HepG2 (cell line): ENCODE measurements around the gene KLHL21. TPM values are rescaled to one million over a fixed set of nuclear protein-coding genes. Genes with fewer than 3 reads are reported as not detected.

Source experiments
- ARID4A ChIP-seq: sonication (generic); formaldehyde crosslinking; IDR thresholded peaks from 2 replicates; pipeline ENCODE4 v1.5.0; 2020; ENCODE audit warnings: mild to moderate bottlenecking, missing genetic modification reagents, borderline replicate concordance
- HOXA7 ChIP-seq: sonication (generic); formaldehyde crosslinking; IDR thresholded peaks from 2 replicates; pipeline ENCODE4 v1.8.1; 2022; ENCODE audit warnings: mild to moderate bottlenecking, missing genetic modification reagents, moderate library complexity
- IRF1 ChIP-seq: sonication (generic); formaldehyde crosslinking; IDR thresholded peaks from 2 replicates; pipeline ENCODE4 v1.4.0; 2020; ENCODE audit warnings: low read depth, mild to moderate bottlenecking, missing genetic modification reagents
- MXD4 ChIP-seq: IDR thresholded peaks from 2 replicates; pipeline ENCODE4 v1.6.1; 2016; ENCODE audit warnings: mild to moderate bottlenecking, missing biosample characterization, missing genetic modification reagents
- PAX8 ChIP-seq: sonication (generic); formaldehyde crosslinking; IDR thresholded peaks from 2 replicates; pipeline ENCODE4 v1.8.0; 2022; ENCODE audit warnings: mild to moderate bottlenecking, missing genetic modification reagents, borderline replicate concordance
- SMYD3 ChIP-seq: sonication (generic); formaldehyde crosslinking; IDR thresholded peaks from 2 replicates; pipeline ENCODE4 v1.8.1; 2023; ENCODE audit warnings: mild to moderate bottlenecking, missing genetic modification reagents
- SRF ChIP-seq: IDR thresholded peaks from 2 replicates; pipeline ENCODE4 v1.6.1; 2011; ENCODE audit warnings: mild to moderate bottlenecking, low read depth, low read length, moderate library complexity
- TBX3 ChIP-seq: fragments of 450-650 bp; IDR thresholded peaks from 2 replicates; pipeline ENCODE4 v1.6.1; 2017; ENCODE audit warnings: antibody characterized with exemption, mild to moderate bottlenecking, inconsistent platforms, borderline replicate concordance
- ZNF232 ChIP-seq: sonication (generic); formaldehyde crosslinking; IDR thresholded peaks from 2 replicates; pipeline ENCODE4 v1.4.0; 2020; ENCODE audit warnings: missing genetic modification reagents, borderline replicate concordance
- ZNF274 ChIP-seq: sonication (generic); formaldehyde crosslinking; IDR thresholded peaks from 2 replicates; pipeline ENCODE4 v1.5.1; 2020; ENCODE audit warnings: mild to moderate bottlenecking, missing genetic modification reagents
- ZNF354B ChIP-seq: sonication (generic); formaldehyde crosslinking; IDR thresholded peaks from 2 replicates; pipeline ENCODE4 v1.8.0; 2022; ENCODE audit warnings: mild to moderate bottlenecking, missing genetic modification reagents
- ZNF501 ChIP-seq: sonication (generic); formaldehyde crosslinking; IDR thresholded peaks from 2 replicates; pipeline ENCODE4 v1.5.1; 2020; ENCODE audit warnings: mild to moderate bottlenecking, moderate library complexity, missing genetic modification reagents
- ZNF615 ChIP-seq: sonication (generic); formaldehyde crosslinking; IDR thresholded peaks from 2 replicates; pipeline ENCODE4 v1.5.0; 2020; ENCODE audit warnings: mild to moderate bottlenecking, missing genetic modification reagents, borderline replicate concordance
- ZNF746 ChIP-seq: sonication (generic); formaldehyde crosslinking; IDR thresholded peaks from 2 replicates; pipeline ENCODE4 v1.8.0; 2022; ENCODE audit warnings: mild to moderate bottlenecking, missing genetic modification reagents
- polyA plus RNA-seq, 8 experiments: library from polyadenylated mRNA; depleted of rRNA in 3 of 8; stranded (reverse) in 7 of 8; unstranded in 1 of 8; fragments of >200 nt; fragmentation: Illumina TruSeq in 4 of 8; extraction: Trizol in 4 of 8; gene quantifications; 2 replicates each; pipeline versions ENCODE4 v1.2.1 to v1.2.3, GENCODE V29; 2011 to 2016; ENCODE audit warnings: low read depth in 4 of 8, missing spikeins in 1 of 8, mixed read lengths in 1 of 8; ENCODE audit not compliant: insufficient read depth in 1 of 8
- total RNA-seq, 5 experiments: library from RNA; depleted of rRNA; stranded (reverse); fragments of >200 nt; fragmentation: Illumina TruSeq; extraction: Trizol; gene quantifications; 2 replicates each; pipeline ENCODE4 v1.2.3, GENCODE V29; 2016; ENCODE audit warnings: low read depth in 1 of 5
- TF ChIP-seq, protein P1 (sequence below): sonication (generic); formaldehyde crosslinking; IDR thresholded peaks from 2 replicates; pipeline ENCODE4 v1.5.1; 2020; ENCODE audit warnings: mild to moderate bottlenecking, missing genetic modification reagents, borderline replicate concordance

The KLHL21 gene
- total and polyA plus RNA-seq, 2 of the 13 experiments (the other 11 are each of a cell fraction or from before 2014, with no cell fraction given) = 14.8 to 25.0 TPM

DNA sequence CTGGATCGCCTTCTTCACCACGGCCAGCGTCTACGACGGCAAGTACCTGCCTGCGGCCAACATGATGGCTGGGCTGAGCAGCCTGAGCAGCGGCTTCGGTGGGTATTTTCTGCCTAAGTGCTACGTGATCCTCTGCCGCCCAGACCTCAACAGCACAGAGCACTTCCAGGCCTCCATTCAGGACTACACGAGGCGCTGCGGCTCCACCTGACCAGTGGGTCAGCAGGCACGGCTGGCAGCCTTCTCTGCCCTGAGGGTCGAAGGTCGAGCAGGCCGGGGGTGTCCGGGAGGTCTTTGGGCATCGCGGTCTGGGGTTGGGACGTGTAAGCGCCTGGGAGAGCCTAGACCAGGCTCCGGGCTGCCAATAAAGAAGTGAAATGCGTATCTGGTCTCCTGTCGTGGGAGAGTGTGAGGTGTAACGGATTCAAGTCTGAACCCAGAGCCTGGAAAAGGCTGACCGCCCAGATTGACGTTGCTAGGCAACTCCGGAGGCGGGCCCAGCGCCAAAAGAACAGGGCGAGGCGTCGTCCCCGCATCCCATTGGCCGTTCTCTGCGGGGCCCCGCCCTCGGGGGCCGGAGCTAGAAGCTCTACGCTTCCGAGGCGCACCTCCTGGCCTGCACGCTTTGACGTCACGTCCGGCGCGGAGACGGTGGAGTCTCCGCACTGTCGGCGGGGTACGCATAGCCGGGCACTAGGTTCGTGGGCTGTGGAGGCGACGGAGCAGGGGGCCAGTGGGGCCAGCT lies 23.1 kb downstream of the KLHL21 start, which contains the start of gene ZBTB48 (continued):
- TF ChIP-seq ARID4A (CRISPR knock-in tag) (peak; percentile 86; the same call in 1 of the 2 replicates), ZNF274 (CRISPR knock-in tag) (no peak; the same call in 1 of the 2 replicates), TBX3 (no peak), PAX8 (CRISPR knock-in tag) (no peak), ZNF501 (peak; percentile 72; the same call in 1 of the 2 replicates), SRF (no peak), HOXA7 (CRISPR knock-in tag) (no peak), ZNF354B (CRISPR knock-in tag) (no peak), IRF1 (no peak), SMYD3 (CRISPR knock-in tag) (no peak), ZNF232 (CRISPR knock-in tag) (peak; percentile 45; the same call in 1 of the 2 replicates), MXD4 (no peak; the same call in 1 of the 2 replicates), ZNF746 (CRISPR knock-in tag) (no peak), ZNF615 (CRISPR knock-in tag) (no peak)
- TF ChIP-seq, protein P1, sequence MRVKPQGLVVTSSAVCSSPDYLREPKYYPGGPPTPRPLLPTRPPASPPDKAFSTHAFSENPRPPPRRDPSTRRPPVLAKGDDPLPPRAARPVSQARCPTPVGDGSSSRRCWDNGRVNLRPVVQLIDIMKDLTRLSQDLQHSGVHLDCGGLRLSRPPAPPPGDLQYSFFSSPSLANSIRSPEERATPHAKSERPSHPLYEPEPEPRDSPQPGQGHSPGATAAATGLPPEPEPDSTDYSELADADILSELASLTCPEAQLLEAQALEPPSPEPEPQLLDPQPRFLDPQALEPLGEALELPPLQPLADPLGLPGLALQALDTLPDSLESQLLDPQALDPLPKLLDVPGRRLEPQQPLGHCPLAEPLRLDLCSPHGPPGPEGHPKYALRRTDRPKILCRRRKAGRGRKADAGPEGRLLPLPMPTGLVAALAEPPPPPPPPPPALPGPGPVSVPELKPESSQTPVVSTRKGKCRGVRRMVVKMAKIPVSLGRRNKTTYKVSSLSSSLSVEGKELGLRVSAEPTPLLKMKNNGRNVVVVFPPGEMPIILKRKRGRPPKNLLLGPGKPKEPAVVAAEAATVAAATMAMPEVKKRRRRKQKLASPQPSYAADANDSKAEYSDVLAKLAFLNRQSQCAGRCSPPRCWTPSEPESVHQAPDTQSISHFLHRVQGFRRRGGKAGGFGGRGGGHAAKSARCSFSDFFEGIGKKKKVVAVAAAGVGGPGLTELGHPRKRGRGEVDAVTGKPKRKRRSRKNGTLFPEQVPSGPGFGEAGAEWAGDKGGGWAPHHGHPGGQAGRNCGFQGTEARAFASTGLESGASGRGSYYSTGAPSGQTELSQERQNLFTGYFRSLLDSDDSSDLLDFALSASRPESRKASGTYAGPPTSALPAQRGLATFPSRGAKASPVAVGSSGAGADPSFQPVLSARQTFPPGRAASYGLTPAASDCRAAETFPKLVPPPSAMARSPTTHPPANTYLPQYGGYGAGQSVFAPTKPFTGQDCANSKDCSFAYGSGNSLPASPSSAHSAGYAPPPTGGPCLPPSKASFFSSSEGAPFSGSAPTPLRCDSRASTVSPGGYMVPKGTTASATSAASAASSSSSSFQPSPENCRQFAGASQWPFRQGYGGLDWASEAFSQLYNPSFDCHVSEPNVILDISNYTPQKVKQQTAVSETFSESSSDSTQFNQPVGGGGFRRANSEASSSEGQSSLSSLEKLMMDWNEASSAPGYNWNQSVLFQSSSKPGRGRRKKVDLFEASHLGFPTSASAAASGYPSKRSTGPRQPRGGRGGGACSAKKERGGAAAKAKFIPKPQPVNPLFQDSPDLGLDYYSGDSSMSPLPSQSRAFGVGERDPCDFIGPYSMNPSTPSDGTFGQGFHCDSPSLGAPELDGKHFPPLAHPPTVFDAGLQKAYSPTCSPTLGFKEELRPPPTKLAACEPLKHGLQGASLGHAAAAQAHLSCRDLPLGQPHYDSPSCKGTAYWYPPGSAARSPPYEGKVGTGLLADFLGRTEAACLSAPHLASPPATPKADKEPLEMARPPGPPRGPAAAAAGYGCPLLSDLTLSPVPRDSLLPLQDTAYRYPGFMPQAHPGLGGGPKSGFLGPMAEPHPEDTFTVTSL = no peak
